NCI-H774 (cell line): ENCODE results near the gene PKD1L1.

ENCODE experiments used
- DNase-seq: peaks from one replicate; lab custom pipeline; 2025; lab: John Stamatoyannopoulos, UW

Gene PKD1L1

GRCh38 chr7:47875998-47876744, 72.1 kb downstream of the PKD1L1 start:
- DNase-seq, result no peak

DNA sequence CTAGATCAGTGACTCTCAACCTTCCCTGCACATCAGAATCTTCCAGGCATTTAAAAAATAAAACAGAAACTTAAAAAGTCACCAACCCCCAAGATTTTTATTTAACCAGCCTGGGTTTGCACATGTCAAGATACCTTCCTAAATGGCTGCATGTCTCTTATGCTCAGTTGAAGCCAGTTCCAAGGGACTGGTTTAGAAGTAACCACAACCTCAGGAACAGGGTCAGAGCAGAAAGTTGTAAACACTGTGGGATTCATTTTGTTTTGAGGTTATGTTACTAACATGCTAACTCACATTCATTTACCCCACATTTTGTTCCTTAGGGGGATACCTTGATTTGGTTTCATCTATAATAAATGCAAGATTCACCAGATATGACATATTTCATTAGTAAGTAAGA, 72.9 kb downstream of the PKD1L1 start:
- DNase-seq, result no peak

GRCh38 chr7:47873762-47874161, 74.5 kb downstream of the PKD1L1 start:
- no peak for DNase-seq

GRCh38 chr7:47867286-47867685, 81.0 kb downstream of the PKD1L1 start:
- DNase-seq, result no peak

- no peak for DNase-seq
Observed at GRCh38 chr7:47866120-47866519, 82.1 kb downstream of the PKD1L1 start.

GRCh38 chr7:47852330-47853245, 95.7 kb downstream of the PKD1L1 start:
- DNase-seq, result no peak

DNA sequence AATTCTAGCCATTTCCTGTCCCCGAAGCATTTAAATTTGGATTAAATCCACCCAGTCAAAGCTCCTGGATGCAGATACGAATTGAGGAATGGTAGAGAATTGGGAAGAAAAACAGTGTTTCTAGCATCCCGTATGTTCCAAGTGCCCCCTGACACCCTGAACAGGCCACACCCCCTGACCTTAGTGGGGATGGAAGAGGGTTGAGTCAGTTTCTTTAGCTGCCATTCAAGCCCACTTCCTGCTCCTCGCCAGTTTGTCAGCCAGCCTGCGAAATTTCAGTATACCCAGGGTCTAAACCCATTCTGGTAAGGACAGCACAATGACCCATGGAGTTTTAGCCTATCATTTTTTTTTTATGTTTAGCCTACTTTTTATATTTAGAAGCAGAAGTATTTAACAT, 101.1 kb downstream of the PKD1L1 start:
- DNase-seq, result no peak

DNA sequence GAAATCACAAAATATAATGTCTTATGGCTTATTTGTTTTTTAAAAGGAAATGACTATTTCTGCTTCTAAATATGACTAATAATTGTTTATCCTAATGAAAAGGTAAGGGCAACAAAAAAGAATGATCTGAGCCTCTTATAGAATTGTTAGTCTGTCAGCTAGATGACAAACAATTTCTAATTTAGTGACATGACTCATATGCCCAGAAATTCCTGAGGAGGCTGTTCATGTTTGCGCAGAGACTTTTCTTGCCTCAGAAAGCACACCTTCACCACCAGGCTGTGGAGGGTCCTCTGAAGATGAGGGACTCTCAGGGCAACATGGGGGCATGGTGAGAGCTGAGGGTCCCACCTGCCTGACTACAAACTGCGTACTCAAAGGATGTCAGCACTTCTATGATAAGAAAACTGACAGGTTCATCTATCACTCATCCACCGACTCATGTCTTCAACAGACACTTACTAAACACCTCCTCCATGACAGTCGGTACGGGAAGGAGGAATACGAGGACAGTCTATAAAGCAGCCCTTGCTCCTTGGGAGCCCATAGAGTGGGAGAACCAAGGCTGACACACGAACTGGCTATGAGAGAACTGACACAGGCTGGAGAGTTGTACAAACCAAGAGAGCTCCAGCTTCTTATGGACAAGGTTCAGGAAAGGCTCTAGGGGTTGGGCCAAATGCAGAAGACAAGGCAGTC, 102.0 kb downstream of the PKD1L1 start:
- DNase-seq, result no peak

DNA sequence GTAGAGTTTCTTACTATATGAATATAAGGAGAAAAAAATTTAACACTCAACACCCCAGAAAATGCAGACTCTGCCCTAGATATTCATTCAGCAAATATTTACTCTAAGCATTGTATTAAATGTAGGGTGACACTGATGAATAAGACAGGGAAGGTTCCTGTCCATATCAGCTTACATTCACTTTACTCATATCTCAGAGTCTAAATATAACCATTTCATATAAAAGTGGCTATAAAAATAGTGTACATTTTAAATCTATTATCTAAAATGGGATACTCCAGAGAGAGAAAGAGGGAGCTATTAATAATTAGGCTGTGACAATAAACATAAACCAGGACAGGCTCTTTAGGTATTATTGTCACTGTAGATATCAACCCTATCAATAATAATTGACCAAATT, 104.0 kb downstream of the PKD1L1 start:
- DNase-seq, result no peak

- no peak for DNase-seq
Observed at GRCh38 chr7:47843291-47843690, 105.0 kb downstream of the PKD1L1 start.

GRCh38 chr7:47839381-47839780, 108.9 kb downstream of the PKD1L1 start:
- DNase-seq, result no peak

- no peak for DNase-seq
Observed at GRCh38 chr7:47837826-47838225, 110.4 kb downstream of the PKD1L1 start.

DNA sequence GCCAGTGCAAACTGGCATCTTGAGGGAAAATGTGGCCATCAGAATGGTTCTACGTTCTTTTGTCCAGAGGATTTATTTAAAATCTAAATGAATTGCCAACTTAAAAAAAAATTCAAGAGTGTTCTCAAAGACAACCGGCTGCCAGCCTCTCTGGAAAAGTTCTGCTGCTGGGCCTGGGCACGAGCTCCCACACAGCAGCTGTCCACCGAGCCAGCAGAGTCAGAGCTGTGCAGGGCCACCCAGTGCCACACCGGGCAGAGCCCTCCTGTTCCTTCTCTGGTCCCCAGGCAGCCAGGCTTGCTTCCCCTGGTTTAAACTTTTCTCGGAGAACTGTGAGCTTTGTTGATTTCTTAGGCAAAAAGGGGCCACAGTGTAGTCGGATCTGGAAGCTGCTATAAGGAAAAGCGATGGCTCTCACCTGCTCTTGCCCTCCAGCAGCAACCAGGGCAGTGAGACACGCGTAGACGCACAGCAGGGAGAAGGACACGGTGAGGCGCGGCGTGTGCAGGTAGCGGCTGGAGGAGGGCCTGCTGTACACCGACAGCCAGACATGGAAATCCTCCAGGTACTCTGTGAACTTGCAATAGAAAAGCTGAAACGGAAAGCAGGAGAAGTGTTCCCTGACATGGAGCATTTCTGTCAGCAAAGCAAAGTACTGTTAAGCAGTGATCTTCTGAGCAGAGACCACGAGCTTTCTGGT, 111.6 kb downstream of the PKD1L1 start:
- no peak for DNase-seq

GRCh38 chr7:47836080-47836479, 112.2 kb downstream of the PKD1L1 start:
- DNase-seq, result no peak

GRCh38 chr7:47833211-47833610, 115.1 kb downstream of the PKD1L1 start:
- DNase-seq, result no peak

- no peak for DNase-seq
Observed at GRCh38 chr7:47832105-47832715, 116.1 kb downstream of the PKD1L1 start.

- no peak for DNase-seq
Observed at GRCh38 chr7:47830015-47830414, 118.3 kb downstream of the PKD1L1 start.

- DNase-seq, result no peak
Observed at GRCh38 chr7:47827871-47828270, 120.4 kb downstream of the PKD1L1 start.

DNA sequence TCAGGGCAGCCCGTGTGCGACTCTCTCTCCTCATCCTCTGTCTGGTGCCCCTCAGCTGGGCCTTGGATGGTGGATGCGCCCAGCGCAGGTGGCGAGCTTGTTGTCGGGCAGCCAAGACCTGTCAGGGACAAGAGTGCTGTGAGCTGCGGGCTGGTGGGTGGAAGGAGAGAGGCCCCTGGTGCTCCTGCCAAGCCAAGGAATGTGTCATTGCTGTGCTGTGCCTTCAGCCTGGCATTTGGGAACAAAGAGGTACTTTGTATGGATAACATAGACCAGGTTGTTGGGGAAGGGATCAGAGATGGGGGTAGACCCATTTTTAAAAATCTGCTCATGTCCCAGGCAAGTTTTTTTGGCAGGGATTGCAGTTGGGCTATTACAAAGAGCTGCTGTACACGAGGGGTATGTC, 120.9 kb downstream of the PKD1L1 start:
- no peak for DNase-seq

- no peak for DNase-seq
Observed at GRCh38 chr7:47826754-47827153, 121.5 kb downstream of the PKD1L1 start.

DNA sequence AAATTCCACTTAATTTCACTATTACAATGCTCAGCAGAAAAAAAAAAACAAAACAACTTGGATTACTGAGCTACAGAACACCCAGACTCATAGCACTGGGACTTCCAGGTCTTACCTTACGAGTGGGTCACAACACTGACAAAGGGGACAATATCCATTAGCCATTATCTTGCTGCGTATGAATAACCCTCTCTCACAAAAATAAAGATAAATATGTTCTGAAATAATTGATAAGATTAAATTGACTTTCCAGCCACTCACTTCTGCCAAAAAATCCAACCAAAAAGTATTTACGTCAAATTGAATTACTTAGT, 128.7 kb downstream of the PKD1L1 start:
- no peak for DNase-seq
